HepG2 (cell line): ENCODE measurements around the gene BCL2A1. TPM values are rescaled to one million over a fixed set of nuclear protein-coding genes. Genes with fewer than 3 reads are reported as not detected.

Experiments used
- ARID4A ChIP-seq: sonication (generic); formaldehyde crosslinking; IDR thresholded peaks from 2 replicates; pipeline ENCODE4 v1.5.0; 2020; ENCODE audit warnings: mild to moderate bottlenecking, missing genetic modification reagents, borderline replicate concordance
- BRF2 ChIP-seq: sonication (generic); formaldehyde crosslinking; IDR thresholded peaks from 2 replicates; pipeline ENCODE4 v1.8.1; 2022; ENCODE audit warnings: mild to moderate bottlenecking, missing genetic modification reagents
- CHCHD3 ChIP-seq: sonication (generic); formaldehyde crosslinking; IDR thresholded peaks from 2 replicates; pipeline ENCODE4 v1.8.0; 2022; ENCODE audit warnings: mild to moderate bottlenecking, missing genetic modification reagents, moderate library complexity
- CHD4 ChIP-seq: fragments of 200-600 bp; sonication (generic); IDR thresholded peaks from 2 replicates; pipeline ENCODE4 v1.7.0; 2017; ENCODE audit warnings: mild to moderate bottlenecking, low read length, borderline replicate concordance
- EHMT2 ChIP-seq: fragments of 200-600 bp; sonication (generic); IDR thresholded peaks from 2 replicates; pipeline ENCODE4 v1.7.0; 2017; ENCODE audit warnings: antibody characterized with exemption, low read depth, low read length, borderline replicate concordance
- FOSL2 ChIP-seq: sonication (generic); formaldehyde crosslinking; IDR thresholded peaks from 2 replicates; pipeline ENCODE4 v1.4.0; 2020; ENCODE audit warnings: missing genetic modification reagents
- FOXP1 ChIP-seq, 2 experiments: fragments of 450-650 bp in 1 of 2; IDR thresholded peaks; 2 replicates each; pipeline ENCODE4 v1.6.1; 2017 to 2018; ENCODE audit warnings: antibody characterized with exemption in 1 of 2
- GATA4 ChIP-seq: sonication (generic); IDR thresholded peaks from 2 replicates; pipeline ENCODE4 v1.6.1; 2016; ENCODE audit warnings: antibody characterized with exemption, low read depth, borderline replicate concordance
- HOXA5 ChIP-seq: sonication (generic); formaldehyde crosslinking; IDR thresholded peaks from 2 replicates; pipeline ENCODE4 v1.4.0; 2020; ENCODE audit warnings: missing genetic modification reagents
- HOXD1 ChIP-seq: sonication (generic); formaldehyde crosslinking; IDR thresholded peaks from 2 replicates; pipeline ENCODE4 v1.5.0; 2020; ENCODE audit warnings: missing genetic modification reagents
- IRX3 ChIP-seq: sonication (generic); formaldehyde crosslinking; IDR thresholded peaks from 2 replicates; pipeline ENCODE4 v1.8.1; 2023; ENCODE audit warnings: mild to moderate bottlenecking, low read depth, missing genetic modification reagents, borderline replicate concordance
- KAT8 ChIP-seq: IDR thresholded peaks from 2 replicates; pipeline ENCODE4 v1.6.1; 2016; ENCODE audit warnings: missing genetic modification reagents, missing compliant biosample characterization
- KDM4B ChIP-seq: sonication (generic); formaldehyde crosslinking; IDR thresholded peaks from 2 replicates; pipeline ENCODE4 v1.4.0; 2020; ENCODE audit warnings: missing genetic modification reagents
- ONECUT2 ChIP-seq: sonication (generic); formaldehyde crosslinking; IDR thresholded peaks from 2 replicates; pipeline ENCODE4 v1.4.0; 2020; ENCODE audit warnings: missing genetic modification reagents
- RFX3 ChIP-seq: IDR thresholded peaks from 2 replicates; pipeline ENCODE4 v1.6.1; 2016; ENCODE audit warnings: missing biosample characterization, missing genetic modification reagents
- TBX2 ChIP-seq: sonication (generic); formaldehyde crosslinking; IDR thresholded peaks from 2 replicates; pipeline ENCODE4 v1.5.0; 2020; ENCODE audit warnings: missing genetic modification reagents, mild to moderate bottlenecking, borderline replicate concordance
- TCF12 ChIP-seq, 2 experiments: fragments of 450-650 bp in 1 of 2; sonication (generic) in 1 of 2; formaldehyde crosslinking in 1 of 2; IDR thresholded peaks; 2 replicates each; pipeline versions ENCODE4 v1.6.1 to v1.8.0; 2017 to 2022; ENCODE audit warnings: antibody characterized with exemption in 1 of 2, mild to moderate bottlenecking in 1 of 2, missing genetic modification reagents in 1 of 2, moderate library complexity in 1 of 2
- ZNF335 ChIP-seq: sonication (generic); formaldehyde crosslinking; IDR thresholded peaks from 2 replicates; pipeline ENCODE4 v1.4.0; 2020; ENCODE audit warnings: missing genetic modification reagents
- ZNF431 ChIP-seq: sonication (generic); formaldehyde crosslinking; IDR thresholded peaks from 2 replicates; pipeline ENCODE4 v1.9.0; 2022; ENCODE audit warnings: missing genetic modification reagents, low read depth, mild to moderate bottlenecking, borderline replicate concordance
- ZNF576 ChIP-seq: sonication (generic); formaldehyde crosslinking; IDR thresholded peaks from 2 replicates; pipeline ENCODE4 v1.4.0; 2020; ENCODE audit warnings: mild to moderate bottlenecking, missing genetic modification reagents
- polyA plus RNA-seq, 8 experiments: library from polyadenylated mRNA; depleted of rRNA in 3 of 8; stranded (reverse) in 7 of 8; unstranded in 1 of 8; fragments of >200 nt; fragmentation: Illumina TruSeq in 4 of 8; extraction: Trizol in 4 of 8; gene quantifications; 2 replicates each; pipeline versions ENCODE4 v1.2.1 to v1.2.3, GENCODE V29; 2011 to 2016; ENCODE audit warnings: low read depth in 4 of 8, missing spikeins in 1 of 8, mixed read lengths in 1 of 8; ENCODE audit not compliant: insufficient read depth in 1 of 8
- total RNA-seq, 5 experiments: library from RNA; depleted of rRNA; stranded (reverse); fragments of >200 nt; fragmentation: Illumina TruSeq; extraction: Trizol; gene quantifications; 2 replicates each; pipeline ENCODE4 v1.2.3, GENCODE V29; 2016; ENCODE audit warnings: low read depth in 1 of 5
- TF ChIP-seq, protein P1 (sequence below): IDR thresholded peaks from 2 replicates; pipeline ENCODE4 v1.6.1; 2016

Gene BCL2A1
- total and polyA plus RNA-seq, 2 of the 13 experiments (the other 11 are each of a cell fraction or from before 2014, with no cell fraction given), result 0.08 to 0.31 TPM

DNA sequence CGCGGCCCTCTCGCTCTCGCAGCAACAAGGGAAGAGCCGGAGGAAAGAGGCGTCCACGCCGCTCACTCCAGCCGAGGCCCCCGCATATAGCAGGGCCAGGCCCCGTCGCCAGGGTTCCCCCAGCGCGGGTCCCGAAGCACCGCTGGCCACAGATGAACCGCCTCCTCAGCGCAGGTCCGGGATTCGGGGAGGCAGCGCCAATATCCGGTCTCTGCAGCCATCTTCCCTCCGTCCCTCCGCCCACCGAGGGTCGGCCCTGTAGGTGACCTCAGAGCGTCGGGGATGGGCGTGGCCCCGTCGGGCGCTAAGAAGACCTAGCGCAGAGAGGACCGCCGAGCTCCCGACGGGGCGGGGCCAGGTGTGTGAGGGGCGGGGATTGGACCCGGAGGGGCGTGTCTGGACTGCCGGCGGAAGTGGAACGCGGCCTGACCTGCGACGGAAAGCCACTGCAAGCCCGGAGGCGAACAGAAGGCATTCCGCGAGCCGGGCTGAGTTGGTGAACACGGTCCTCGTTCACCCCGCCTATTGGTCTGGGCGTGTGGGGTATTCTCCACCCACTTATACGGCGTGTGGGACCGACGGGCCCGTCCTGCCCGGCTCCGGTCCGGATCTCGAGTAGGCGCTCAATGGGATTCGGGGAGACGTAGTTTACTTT lies 47.4 kb downstream of the BCL2A1 start (continued):
- TF ChIP-seq ARID4A (CRISPR knock-in tag) (peak; percentile 80; the same call in 1 of the 2 replicates), ZNF431 (CRISPR knock-in tag) (no peak), KDM4B (no peak), CHCHD3 (CRISPR knock-in tag) (no peak), EHMT2 (no peak), ZNF335 (peak; percentile 79; the same call in 1 of the 2 replicates), BRF2 (CRISPR knock-in tag) (0 out of 2 replicates have a peak, but pooled peaks have one; percentile 84), FOXP1 (IDR thresholded peaks at IDR 0.05) (no peak), FOXP1 (CRISPR knock-in tag; IDR thresholded peaks at IDR 0.05) (no peak; the same call in 1 of the 2 replicates), KAT8 (CRISPR knock-in tag) (peak; percentile 84), RFX3 (CRISPR knock-in tag) (no peak), ONECUT2 (no peak), HOXD1 (CRISPR knock-in tag) (no peak), FOSL2 (CRISPR knock-in tag) (peak; percentile 37; the same call in 1 of the 2 replicates), TCF12 (IDR thresholded peaks at IDR 0.05) (no peak), TCF12 (CRISPR knock-in tag; IDR thresholded peaks at IDR 0.05) (no peak), TBX2 (CRISPR knock-in tag) (peak; percentile 52), CHD4 (no peak), GATA4 (0 out of 2 replicates have a peak, but pooled peaks have one; percentile 65), ZNF576 (no peak), IRX3 (CRISPR knock-in tag) (peak; percentile 74), HOXA5 (CRISPR knock-in tag) (peak; percentile 12; the same call in 1 of the 2 replicates)
- TF ChIP-seq, protein P1, sequence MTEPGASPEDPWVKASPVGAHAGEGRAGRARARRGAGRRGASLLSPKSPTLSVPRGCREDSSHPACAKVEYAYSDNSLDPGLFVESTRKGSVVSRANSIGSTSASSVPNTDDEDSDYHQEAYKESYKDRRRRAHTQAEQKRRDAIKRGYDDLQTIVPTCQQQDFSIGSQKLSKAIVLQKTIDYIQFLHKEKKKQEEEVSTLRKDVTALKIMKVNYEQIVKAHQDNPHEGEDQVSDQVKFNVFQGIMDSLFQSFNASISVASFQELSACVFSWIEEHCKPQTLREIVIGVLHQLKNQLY (CRISPR knock-in tag), result no peak
